ENCODE results near the gene PTPRH. TPM values are rescaled to one million over a fixed set of nuclear protein-coding genes. Genes with fewer than 3 reads are reported as not detected.

The PTPRH gene
- total RNA-seq, 3 donors from 2014 or later (not counting 1 experiment from before 2014, with no cell fraction given): 0.45 TPM; not detected in 2

DNA sequence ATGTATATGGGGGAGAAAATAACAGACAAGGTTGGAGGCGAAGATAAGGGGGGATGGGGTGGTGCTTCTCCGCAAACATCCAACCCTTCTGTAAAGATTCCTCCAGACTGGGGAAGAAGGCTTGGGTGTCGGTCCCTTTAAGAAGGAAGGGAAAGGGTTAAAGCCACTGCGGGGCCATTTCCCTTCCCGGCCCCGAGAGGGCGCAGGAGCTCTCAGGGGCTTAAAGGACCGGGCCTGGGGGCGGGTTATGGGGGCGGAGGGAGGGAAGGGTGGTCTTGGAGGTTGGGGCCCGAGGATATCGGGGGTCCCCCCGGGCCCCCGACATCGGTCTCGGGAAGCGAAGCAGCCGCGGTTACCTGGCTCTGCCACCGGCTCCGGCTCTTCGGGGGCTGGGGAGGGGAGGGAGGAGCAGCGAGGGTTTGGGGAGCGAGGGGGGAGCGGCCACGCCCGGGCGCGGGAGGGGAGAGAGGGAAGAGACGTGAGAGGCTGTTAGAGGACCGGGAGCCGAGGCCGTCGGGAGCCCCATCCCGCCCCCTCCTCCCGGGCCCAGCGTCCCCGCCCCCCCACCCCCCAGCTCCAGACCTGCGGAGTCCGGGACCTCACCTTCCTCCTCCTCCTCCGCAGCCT, 63.1 kb downstream of the PTPRH start:
- H3K27me3 Mint-ChIP-seq (ENCODE audit: low read depth in 2 of 2): peaks cover 31 to 38% of the 10 kb centered on the region in 2 donors
- H3K4me3 ChIP-seq (ENCODE audit: low read length): no peak overlapping the region
- DNase-seq: peak in 1 of 2 donors; percentile 53

DNA sequence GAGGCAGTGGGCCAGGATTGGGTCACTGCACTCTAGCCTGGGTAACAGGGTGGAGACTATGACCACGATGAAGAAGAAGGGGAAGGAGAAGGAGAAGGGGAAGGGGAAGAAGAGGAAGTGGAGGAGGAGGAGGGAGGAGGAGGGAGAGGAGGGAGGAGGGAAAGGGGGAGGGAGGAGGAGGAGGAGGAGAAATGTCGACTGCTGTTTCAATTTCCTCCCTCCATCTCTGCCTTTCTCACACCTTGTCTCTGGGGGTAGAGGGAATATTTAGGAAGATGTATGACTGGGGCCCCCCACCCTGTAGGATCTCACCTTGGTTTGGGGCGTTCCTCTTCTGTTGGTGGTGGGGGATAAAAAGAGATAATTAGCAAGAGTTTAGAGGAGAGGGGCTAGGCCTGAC, 64.1 kb downstream of the PTPRH start:
- no peak for DNase-seq
- intact Hi-C loops (cut with micrococcal nuclease): no loop called here
- H3K4me1 Mint-ChIP-seq: peaks cover 0 to 9% of the 10 kb centered on the region in 2 donors
- no peak overlapping the region for H3K4me3 ChIP-seq (ENCODE audit: low read length)
- H3K4me3 Mint-ChIP-seq: no peak overlapping the region
- no peaks in the 10 kb centered on the region for H3K36me3 ChIP-seq (ENCODE audit: control insufficient read depth, insufficient read depth, low read length)
- WGBS (ENCODE audit: insufficient coverage): 9% methylated on average over 2 of the region's 3 CpGs
- no peak overlapping the region for H3K27ac Mint-ChIP-seq
- H3K9me3 Mint-ChIP-seq: no peaks in the 10 kb centered on the region
- H3K9me3 ChIP-seq (ENCODE audit: control insufficient read depth, insufficient read depth, low read length): peaks cover 3% of the 10 kb centered on the region
- no peaks in the 10 kb centered on the region for H3K36me3 Mint-ChIP-seq
- H3K27me3 Mint-ChIP-seq (ENCODE audit: low read depth in 2 of 2): peaks cover 36 to 38% of the 10 kb centered on the region in 2 donors
- H3K27me3 ChIP-seq (ENCODE audit: control insufficient read depth, insufficient read depth, low read length): peaks cover 41% of the 10 kb centered on the region
- H3K4me1 ChIP-seq (ENCODE audit: control insufficient read depth, insufficient read depth, low read length): peaks cover 22% of the 10 kb centered on the region
- H3K27ac ChIP-seq (ENCODE audit: low read length): no peak overlapping the region
- no peak for ATAC-seq
- TF ChIP-seq, protein P1, sequence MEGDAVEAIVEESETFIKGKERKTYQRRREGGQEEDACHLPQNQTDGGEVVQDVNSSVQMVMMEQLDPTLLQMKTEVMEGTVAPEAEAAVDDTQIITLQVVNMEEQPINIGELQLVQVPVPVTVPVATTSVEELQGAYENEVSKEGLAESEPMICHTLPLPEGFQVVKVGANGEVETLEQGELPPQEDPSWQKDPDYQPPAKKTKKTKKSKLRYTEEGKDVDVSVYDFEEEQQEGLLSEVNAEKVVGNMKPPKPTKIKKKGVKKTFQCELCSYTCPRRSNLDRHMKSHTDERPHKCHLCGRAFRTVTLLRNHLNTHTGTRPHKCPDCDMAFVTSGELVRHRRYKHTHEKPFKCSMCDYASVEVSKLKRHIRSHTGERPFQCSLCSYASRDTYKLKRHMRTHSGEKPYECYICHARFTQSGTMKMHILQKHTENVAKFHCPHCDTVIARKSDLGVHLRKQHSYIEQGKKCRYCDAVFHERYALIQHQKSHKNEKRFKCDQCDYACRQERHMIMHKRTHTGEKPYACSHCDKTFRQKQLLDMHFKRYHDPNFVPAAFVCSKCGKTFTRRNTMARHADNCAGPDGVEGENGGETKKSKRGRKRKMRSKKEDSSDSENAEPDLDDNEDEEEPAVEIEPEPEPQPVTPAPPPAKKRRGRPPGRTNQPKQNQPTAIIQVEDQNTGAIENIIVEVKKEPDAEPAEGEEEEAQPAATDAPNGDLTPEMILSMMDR (IDR thresholded peaks at IDR 0.05): no peak

More for the DNA sequence above, 63.1 kb downstream of the PTPRH start:
- peaks cover 3% of the 10 kb centered on the region for H3K9me3 ChIP-seq (ENCODE audit: control insufficient read depth, insufficient read depth, low read length)
- no peaks in the 10 kb centered on the region for H3K36me3 Mint-ChIP-seq
- H3K27ac Mint-ChIP-seq: no peak overlapping the region
- no peak overlapping the region for H3K27ac ChIP-seq (ENCODE audit: low read length)
- H3K9me3 Mint-ChIP-seq: no peaks in the 10 kb centered on the region
- intact Hi-C loops (cut with micrococcal nuclease): no loop called here
- H3K4me1 ChIP-seq (ENCODE audit: control insufficient read depth, insufficient read depth, low read length): peaks cover 20% of the 10 kb centered on the region
- peaks cover 36% of the 10 kb centered on the region for H3K27me3 ChIP-seq (ENCODE audit: control insufficient read depth, insufficient read depth, low read length)
- no peak overlapping the region for H3K4me3 Mint-ChIP-seq
- WGBS (ENCODE audit: insufficient coverage): under 1% methylated on average over 27 of the region's 41 CpGs
- TF ChIP-seq, protein P1 (IDR thresholded peaks at IDR 0.05): peak; percentile 38
- ATAC-seq: peak in 2 of 3 donors; percentile 46 to 57
- no peaks in the 10 kb centered on the region for H3K36me3 ChIP-seq (ENCODE audit: control insufficient read depth, insufficient read depth, low read length)
- H3K4me1 Mint-ChIP-seq: peaks cover 0 to 7% of the 10 kb centered on the region in 2 donors

DNA sequence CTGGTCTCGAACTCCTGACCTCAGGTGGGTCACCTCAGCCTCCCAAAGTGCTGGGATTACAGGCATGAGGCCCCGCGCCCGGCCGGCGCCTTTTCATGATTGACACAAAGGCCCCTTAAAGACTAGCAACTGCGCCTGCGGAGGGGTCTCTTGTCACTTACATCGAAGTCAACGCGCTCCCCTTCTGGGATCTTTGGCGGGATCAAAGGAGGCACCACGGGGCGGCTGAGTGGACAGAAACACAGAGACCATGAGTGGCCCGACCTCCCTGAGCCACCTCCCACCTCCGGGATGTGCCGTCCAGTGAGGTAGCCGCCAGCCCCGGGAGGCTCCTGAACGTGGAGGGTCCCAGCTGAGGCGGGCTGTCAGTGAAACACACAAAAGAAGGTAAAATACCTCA, 67.6 kb downstream of the PTPRH start:
- ATAC-seq (no peak), DNase-seq (no peak)
- TF ChIP-seq, protein P1 (IDR thresholded peaks at IDR 0.05): no peak
- Mint-ChIP-seq H3K4me3 (no peak overlapping the region), H3K27me3 (ENCODE audit: low read depth in 2 of 2) (peaks cover 24 to 36% of the 10 kb centered on the region in 2 donors), H3K27ac (no peak overlapping the region), H3K9me3 (no peaks in the 10 kb centered on the region), H3K36me3 (no peaks in the 10 kb centered on the region), H3K4me1 (peaks cover 0 to 9% of the 10 kb centered on the region in 2 donors)
- H3K9me3 ChIP-seq (ENCODE audit: control insufficient read depth, insufficient read depth, low read length): peaks cover 3% of the 10 kb centered on the region
- no peak overlapping the region for H3K4me3 ChIP-seq (ENCODE audit: low read length)
- H3K36me3 ChIP-seq (ENCODE audit: control insufficient read depth, insufficient read depth, low read length): no peaks in the 10 kb centered on the region
- peaks cover 35% of the 10 kb centered on the region for H3K27me3 ChIP-seq (ENCODE audit: control insufficient read depth, insufficient read depth, low read length)
- intact Hi-C loops (cut with micrococcal nuclease): loop anchor here (1.0 to 2.0 kb wide), 2 partner anchors 277 to 363 kb away; no protein-coding TSS in a partner anchor
- WGBS (ENCODE audit: insufficient coverage): 20% methylated on average over 15 of the region's 21 CpGs
- peaks cover 21% of the 10 kb centered on the region for H3K4me1 ChIP-seq (ENCODE audit: control insufficient read depth, insufficient read depth, low read length)
- no peak overlapping the region for H3K27ac ChIP-seq (ENCODE audit: low read length)
